Activated CD4-positive, alpha-beta T cell treated with anti-CD3 and anti-CD28 coated beads, Interleukin-2, amount 50 U/mL, for 1 hour (primary cell): ENCODE measurements around the gene TMEM132D.

Experiments
- DNase-seq: peaks from one replicate; pipeline ENCODE4 v3.0.0-alpha.2; 2020

The TMEM132D gene

DNA sequence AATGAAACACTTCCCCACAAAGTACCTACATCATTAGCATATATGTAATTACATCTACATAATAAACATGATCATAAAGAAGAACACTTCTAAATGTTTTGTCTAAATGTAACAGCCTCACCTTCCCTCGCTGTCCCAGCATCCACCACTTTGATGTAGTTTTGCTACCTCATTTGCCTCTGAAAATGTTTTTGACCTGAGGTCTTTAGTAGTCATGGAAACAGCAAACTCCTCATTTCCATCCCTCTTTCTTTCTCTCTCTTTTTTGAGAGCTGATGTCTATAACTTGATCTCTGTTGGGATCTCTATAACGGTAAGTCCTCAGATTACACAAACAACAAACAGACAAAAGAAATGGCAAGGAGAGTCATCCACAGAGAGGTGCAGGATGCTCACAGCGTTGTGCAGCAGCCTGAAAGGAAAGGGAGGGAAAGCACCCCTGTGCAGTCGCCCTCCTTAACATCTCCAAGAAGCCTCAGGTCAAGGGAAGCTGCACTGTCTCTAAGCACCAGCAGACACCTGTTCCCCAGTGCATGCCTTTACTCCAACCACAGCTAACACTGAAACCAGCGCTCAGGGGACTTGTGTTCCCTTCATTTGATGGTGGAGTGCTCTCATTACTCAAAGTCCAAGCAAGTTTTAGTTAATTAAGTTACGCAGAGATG lies 268.7 kb downstream of the TMEM132D start:
- no peak for DNase-seq

DNA sequence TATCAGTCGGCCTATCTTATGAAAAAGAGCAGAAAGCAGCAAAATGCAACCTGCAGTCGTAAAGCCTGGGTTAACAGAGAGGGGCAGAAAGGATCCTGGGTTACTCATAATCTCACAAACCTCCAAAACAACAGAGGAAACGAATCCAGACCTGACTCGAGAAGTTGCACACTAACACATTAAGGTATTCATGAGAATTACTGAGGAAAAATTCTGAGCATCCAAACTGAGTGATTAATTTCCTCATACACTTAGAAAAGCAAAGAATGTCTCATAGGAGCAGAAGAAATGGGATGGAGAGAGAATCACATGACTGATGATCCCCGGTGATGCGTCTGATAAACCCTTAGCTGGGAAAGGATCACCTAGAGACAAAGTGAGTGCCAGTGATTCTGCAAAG lies 272.5 kb downstream of the TMEM132D start:
- DNase-seq, result no peak

- DNase-seq, result no peak
These were observed 273.9 kb downstream of the TMEM132D start for GRCh38 chr12:129629901-129630300.

GRCh38 chr12:129622566-129622965 lies 281.3 kb downstream of the TMEM132D start:
- no peak for DNase-seq

DNA sequence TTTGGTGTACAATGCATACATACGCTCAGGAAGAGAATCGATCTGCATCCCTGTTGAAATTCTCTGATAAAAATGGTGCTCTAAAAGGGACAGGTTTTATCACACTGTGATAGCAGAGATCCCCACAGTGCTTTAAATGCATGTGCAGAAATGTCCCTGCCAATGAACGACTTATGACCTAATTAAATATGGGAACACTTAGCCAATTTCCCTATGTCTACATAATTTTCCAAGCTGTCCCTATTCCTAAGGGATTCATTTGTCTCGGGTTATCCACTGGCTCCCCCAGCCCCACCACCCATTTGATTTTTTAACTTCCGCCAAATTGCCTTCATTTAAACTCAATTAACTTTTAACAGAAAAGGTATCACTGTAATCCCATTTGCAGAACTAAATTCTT lies 284.6 kb downstream of the TMEM132D start:
- no peak for DNase-seq

- no peak for DNase-seq
These were observed 286.0 kb downstream of the TMEM132D start for GRCh38 chr12:129617849-129618248.

GRCh38 chr12:129615001-129615400 lies 288.8 kb downstream of the TMEM132D start:
- no peak for DNase-seq

DNA sequence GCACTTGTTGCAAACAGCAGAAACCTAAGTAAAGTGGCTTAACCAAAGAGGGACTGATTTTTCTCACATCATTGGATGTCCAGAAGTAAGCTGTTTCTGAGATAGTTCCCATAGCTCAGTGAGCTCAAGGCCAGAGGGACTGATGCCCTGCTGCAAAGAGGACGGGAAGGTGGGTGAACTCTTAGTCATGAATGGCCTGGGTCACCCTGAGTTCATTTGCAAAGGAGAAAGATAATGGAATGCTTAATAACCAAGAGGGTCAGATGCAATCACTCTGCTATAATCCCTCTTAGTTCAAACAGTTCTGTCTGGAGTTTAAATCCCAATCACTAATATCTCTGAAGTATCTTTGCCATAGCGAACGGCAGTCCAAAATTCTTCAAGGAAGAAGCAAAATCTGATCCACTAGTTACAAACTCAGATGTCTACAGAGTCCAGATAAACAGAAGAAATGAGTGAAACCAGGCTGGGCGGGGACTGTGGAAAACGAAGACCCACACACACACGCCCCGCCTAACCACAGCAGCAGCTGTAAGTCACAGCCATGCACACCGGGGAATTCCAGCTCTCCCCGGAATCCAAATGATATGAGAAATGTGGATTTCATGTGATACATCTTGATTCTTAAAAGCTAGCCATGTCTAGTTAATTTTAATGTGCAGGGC lies 289.5 kb downstream of the TMEM132D start:
- no peak for DNase-seq

DNA sequence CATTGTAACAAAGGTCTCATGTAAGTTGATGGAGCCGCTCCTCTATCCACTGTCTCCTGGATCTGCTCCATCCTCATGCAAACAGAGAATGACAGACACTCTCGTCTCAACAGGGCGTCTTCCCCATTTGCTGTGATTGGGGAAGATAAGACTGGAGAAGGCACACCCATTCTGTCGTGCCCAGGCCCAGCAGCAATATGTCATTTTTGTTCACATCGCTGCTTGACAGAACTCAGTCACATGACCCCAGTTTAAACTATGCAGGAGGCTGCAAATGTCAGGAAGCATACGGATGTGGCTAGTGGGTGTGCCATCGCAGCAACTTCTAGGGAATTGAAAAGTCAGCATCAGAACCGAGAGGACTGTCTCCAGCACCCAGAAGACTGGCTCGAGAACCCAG lies 290.5 kb downstream of the TMEM132D start:
- no peak for DNase-seq

DNA sequence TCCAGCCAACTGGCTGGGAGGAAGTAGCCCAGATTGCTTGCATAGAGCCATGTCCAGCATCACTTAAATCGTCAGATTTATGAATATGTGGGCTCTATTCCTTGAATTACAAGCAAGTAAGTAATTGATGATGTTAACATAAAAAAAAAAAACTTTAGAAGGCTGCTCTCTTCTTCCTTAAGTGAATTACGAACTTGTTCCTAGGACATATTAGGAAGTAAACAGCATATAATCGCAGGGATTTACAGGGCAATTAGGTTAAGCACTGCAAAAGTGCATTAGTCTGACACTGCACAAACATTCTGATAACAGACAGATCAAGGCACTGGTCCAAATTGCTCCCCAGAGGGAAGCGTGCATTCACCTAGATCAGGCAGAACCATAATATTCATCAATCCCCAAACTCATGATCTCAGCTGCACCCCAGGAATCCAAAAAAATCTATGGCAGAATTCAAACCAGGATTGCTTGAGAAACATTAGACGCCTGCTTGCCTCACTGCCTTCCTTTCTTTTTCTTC lies 293.2 kb downstream of the TMEM132D start:
- DNase-seq, result no peak

GRCh38 chr12:129607756-129608155 lies 296.1 kb downstream of the TMEM132D start:
- no peak for DNase-seq

GRCh38 chr12:129607301-129607700 lies 296.5 kb downstream of the TMEM132D start:
- no peak for DNase-seq

- DNase-seq, result no peak
These were observed 297.6 kb downstream of the TMEM132D start for GRCh38 chr12:129606239-129606638.

DNA sequence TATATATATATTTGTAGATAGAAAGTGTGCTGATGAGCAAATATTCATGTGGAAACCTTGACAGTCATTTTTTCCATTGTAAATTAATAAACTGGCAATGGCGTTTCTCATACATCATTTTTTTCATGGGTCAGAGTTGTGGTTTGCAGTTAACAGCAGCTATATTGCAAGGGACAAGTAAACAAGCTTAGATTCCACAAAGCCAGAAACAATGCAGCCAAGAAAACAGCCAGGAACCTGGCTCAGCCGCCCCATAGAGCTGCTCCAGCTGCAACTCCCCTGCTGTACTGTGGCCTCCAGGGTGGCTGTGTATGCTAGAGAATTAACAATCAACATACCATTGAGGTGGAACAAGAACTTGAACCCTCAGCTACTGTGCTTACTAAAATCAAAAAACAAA lies 298.2 kb downstream of the TMEM132D start:
- DNase-seq, result no peak

- no peak for DNase-seq
These were observed 299.3 kb downstream of the TMEM132D start for GRCh38 chr12:129604506-129604905.

DNA sequence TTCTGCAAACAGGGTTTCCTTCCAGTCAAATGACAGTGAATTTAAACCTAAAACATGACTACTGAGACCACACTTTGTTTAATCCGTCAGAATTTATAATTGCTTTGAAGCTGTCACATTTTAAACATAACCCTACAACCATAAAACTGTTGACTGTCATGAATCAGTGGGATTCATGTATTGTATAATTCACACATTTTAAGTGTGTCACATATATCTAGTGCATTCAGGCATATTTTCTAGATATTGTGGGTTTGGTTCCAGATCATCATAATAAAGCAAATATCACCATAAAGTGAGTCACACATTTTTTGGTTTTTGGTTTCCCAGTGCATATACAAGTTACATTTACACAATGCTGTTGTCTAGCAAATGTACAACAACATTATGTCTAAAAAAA lies 304.4 kb downstream of the TMEM132D start:
- DNase-seq, result no peak

GRCh38 chr12:129594098-129594497 lies 309.7 kb downstream of the TMEM132D start:
- DNase-seq, result no peak

DNA sequence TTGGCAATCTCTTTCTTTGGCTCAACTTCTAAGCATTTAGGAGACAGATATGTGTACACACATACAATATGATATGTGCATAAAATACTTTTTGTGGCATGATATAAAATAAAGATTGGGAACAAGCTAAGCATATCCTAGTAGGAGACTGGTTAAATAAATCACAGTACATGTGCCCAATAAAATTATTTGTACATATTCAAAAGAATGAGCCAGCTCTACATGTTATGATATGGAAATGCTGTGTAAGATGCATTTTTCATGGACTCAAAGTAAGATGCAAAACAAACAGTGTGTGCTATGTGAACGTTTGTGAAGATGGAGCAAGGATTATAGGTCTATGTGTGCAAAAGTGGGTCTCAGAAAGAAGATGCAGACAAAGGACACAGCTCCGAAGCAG lies 311.4 kb downstream of the TMEM132D start:
- no peak for DNase-seq

- DNase-seq, result no peak
These were observed 314.3 kb downstream of the TMEM132D start for GRCh38 chr12:129589503-129589902.

DNA sequence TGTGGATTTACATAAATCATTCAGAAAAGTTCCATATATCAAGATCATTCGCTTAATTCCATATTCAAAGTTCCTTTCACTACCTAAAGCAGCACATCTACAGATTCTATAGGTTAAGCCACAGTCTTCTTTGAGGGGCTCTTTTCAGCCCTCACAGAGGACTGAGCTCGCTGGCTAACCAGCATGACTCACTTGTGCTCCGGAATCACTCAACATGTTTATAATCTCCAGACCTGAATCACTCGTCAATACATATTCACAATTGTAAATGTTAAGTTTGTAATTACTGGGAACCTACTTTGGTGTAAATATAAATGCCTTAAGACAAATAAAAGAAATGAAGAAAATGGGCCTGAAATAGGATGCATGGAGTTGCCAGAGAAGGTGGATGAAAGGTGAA lies 315.7 kb downstream of the TMEM132D start:
- no peak for DNase-seq

GRCh38 chr12:129585296-129585695 lies 318.5 kb downstream of the TMEM132D start:
- DNase-seq, result no peak

DNA sequence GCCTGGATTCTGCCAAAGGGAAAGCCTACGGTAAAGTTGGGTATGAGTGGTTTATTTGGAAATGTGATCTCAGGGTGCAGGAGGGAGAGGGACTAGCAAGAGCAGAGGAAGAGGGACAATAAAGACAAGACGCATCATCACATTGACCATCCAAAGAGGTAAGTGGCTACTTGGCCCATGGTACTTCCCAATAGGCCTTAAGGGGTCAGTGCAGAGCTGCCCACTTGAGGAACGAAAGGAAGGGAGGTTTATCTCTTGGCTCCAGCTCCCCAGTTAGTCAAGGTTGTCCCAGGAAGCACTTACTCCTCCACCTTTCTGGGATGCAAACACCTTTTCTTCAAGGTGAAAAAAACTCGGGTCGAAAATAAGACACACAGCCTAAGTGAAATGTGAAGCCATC lies 323.9 kb downstream of the TMEM132D start:
- DNase-seq, result no peak

GRCh38 chr12:129571901-129572494 lies 331.8 kb downstream of the TMEM132D start:
- DNase-seq, result no peak

DNA sequence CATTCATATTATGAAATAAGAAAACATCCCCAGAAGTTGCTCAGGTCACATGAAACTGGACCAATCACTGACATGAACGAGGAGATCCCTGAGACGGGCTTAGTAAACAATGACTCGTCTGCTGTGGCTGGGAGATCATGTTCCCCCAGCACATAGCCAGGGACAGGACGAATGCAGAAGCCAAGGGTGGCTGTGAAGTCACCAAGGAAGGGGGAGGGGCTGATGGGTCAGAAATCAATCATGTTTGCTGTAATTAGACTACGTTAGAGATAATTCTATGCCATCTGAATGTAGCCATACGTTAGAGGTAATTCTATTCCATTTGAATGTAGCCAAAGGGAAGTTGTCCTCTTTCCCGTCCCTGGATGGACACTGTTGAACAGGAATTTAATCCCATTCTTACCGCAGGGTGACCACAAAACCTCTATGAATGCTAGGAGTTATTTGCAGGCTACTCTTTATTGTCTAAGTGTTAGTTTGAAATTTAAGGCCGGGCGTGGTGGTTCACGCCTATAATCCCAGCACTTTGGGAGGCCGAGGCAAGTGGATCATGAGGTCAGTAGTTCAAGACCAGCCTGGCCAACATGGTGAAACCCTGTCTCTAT lies 332.9 kb downstream of the TMEM132D start:
- DNase-seq, result no peak
